ENCODE data around the gene NFKBIB.

DNA sequence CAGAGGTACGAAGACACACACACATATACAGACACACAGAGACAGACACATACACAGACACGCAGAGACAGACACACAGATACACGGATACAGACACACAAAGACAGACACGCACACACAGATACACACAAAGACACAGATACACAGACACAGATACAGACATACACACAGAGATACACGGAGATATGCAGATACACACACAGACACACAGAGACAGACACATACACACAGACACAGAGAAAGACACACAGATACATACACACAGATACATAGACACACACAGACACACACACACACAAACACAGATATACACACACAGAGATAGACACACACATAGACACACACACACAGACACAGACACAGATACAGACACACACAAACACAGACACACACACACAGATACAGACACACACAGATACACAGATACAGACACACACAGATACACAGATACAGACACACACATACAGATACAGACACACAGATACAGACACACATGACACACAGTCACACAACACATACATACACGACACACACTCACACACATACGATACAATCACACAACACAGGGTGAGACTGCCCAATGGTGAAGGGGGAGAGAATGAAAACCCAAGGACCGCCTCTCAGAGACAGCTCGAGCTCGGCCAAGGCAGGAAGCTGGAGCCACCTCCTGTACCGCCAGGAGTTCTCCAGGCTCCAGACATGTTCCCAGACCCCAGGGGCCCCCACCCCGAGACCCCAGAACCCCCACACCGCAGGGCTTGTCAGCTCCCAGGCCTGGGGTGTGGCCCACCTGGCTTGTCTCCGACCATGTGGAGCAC, 21.0 kb downstream of the NFKBIB start:
- TF ChIP-seq EP300 (conservative IDR thresholded peaks at IDR 0.05; ENCODE audit: poor library complexity, severe bottlenecking) (no peak), EZH2 (IDR thresholded peaks at IDR 0.05; ENCODE audit: borderline replicate concordance, insufficient read depth, low read length, poor library complexity, severe bottlenecking) (no peak), POLR2AphosphoS5 (IDR thresholded peaks at IDR 0.05) (no peak)
- TF ChIP-seq, protein P1, sequence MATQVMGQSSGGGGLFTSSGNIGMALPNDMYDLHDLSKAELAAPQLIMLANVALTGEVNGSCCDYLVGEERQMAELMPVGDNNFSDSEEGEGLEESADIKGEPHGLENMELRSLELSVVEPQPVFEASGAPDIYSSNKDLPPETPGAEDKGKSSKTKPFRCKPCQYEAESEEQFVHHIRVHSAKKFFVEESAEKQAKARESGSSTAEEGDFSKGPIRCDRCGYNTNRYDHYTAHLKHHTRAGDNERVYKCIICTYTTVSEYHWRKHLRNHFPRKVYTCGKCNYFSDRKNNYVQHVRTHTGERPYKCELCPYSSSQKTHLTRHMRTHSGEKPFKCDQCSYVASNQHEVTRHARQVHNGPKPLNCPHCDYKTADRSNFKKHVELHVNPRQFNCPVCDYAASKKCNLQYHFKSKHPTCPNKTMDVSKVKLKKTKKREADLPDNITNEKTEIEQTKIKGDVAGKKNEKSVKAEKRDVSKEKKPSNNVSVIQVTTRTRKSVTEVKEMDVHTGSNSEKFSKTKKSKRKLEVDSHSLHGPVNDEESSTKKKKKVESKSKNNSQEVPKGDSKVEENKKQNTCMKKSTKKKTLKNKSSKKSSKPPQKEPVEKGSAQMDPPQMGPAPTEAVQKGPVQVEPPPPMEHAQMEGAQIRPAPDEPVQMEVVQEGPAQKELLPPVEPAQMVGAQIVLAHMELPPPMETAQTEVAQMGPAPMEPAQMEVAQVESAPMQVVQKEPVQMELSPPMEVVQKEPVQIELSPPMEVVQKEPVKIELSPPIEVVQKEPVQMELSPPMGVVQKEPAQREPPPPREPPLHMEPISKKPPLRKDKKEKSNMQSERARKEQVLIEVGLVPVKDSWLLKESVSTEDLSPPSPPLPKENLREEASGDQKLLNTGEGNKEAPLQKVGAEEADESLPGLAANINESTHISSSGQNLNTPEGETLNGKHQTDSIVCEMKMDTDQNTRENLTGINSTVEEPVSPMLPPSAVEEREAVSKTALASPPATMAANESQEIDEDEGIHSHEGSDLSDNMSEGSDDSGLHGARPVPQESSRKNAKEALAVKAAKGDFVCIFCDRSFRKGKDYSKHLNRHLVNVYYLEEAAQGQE (IDR thresholded peaks at IDR 0.05; ENCODE audit: borderline replicate concordance): no peak
